Fibroblast of skin of right quadriceps (primary cell): ENCODE measurements around the gene HERC6.
"Not testable (repeated sequence)": the region's sequence is repeated elsewhere in the genome, so short reads cannot be mapped to it uniquely, and the experiment has no call there.

Experiments
- DNase-seq: peaks from one replicate; pipeline ENCODE4 v3.0.0-alpha.2; 2013

Gene HERC6

DNA sequence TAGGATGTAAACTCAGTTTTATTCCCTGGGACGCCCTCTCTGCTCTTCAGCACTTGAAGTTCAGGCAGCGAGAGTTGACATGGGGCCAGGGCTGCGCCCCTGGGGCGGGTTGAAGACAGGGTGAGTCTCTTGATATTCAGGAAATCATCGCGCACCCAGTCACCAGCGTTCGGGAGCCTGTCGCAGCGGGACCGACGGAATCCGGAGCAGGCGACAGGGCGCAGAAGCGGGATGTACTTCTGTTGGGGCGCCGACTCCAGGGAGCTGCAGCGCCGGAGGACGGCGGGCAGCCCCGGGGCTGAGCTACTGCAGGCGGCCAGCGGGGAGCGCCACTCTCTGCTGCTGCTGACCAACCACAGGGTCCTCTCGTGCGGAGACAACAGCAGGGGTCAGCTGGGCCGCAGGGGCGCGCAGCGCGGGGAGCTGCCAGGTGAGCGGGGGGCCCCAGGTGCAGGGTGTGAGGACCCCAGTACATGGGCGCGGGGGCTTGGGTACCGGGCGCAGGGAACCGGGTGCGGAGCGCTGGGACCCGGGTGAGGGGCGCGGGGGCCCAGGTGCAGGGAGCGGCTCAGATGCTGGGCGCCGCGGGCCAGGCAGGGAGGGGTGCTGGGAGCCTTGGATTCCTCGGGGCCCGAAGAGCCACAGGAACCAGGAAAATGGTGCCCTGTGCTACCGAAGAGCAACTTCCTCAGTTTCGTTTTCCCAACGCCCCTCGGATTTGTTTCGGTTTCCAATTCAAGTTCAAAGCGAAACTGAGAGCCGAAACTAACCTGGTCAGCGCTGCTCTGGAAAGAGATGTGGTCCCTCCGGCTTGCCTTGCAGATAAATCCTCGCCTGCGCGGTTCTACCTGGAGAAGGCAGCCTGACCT is at the start of gene HERC6:
Gene HERC6 (plus strand): TSS at position 162 of the 869 bp plus-strand sequence. CDS start 70 bp downstream, at position 232.
- peak; percentile 63 for DNase-seq

DNA sequence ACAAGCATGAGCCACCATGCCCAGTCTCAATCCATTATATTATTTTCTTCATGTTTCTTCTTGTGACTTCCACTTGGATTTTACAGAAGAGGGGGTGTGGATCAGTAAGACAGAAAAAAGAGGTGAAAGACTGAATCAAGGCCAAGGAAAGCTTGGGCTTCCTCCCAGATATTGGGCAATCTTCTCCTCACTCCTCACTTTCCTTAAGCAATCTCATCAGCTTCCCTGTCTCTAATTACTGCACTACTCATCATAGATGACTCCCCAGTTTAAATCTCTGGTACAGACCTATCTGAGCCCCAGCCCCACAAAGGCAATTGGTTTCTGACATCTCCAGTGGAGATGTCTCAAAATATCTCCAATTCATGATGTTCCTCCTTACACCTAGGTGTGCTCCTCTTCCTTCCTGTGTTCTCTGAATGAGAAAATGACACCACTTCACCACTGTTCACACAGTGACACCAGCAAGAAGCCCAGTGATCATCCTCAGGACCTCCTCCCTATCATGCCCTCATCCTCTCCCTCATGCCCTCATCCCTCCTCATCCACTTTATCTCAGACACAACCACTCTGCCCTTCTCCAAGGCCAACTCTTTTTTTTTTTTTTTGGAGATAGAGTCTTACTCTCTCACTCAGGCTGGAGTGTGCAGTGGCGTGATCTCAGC is 44.8 kb upstream of the HERC6 start:
- peak; percentile 24 for DNase-seq

DNA sequence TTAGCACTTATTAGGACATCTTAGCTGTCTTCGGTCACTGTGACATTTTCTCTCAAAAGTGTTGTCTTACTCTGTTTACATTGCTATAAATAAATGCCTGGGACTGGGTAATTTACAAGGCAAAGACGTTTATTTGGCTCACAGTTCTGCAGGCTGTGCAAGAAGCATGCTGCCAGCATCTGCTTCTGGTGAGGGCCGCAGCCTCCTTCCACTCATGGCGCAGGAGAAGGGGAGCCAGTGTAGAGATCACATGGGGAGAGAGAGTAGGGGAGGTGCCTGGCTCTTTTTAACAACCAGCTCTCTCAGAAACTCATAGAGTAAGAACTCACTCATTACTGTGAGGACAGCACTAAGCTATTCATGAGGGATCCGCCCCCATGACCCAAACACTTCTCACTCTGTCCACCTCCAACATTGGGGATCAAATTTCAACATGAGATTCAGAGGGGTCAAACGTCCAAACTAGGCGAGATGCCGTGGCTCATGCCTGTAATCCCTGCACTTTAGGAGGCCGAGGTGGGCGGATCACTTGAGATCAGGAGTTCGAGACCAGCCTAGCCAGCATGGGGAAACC is 43.5 kb upstream of the HERC6 start:
- no peak for DNase-seq

DNA sequence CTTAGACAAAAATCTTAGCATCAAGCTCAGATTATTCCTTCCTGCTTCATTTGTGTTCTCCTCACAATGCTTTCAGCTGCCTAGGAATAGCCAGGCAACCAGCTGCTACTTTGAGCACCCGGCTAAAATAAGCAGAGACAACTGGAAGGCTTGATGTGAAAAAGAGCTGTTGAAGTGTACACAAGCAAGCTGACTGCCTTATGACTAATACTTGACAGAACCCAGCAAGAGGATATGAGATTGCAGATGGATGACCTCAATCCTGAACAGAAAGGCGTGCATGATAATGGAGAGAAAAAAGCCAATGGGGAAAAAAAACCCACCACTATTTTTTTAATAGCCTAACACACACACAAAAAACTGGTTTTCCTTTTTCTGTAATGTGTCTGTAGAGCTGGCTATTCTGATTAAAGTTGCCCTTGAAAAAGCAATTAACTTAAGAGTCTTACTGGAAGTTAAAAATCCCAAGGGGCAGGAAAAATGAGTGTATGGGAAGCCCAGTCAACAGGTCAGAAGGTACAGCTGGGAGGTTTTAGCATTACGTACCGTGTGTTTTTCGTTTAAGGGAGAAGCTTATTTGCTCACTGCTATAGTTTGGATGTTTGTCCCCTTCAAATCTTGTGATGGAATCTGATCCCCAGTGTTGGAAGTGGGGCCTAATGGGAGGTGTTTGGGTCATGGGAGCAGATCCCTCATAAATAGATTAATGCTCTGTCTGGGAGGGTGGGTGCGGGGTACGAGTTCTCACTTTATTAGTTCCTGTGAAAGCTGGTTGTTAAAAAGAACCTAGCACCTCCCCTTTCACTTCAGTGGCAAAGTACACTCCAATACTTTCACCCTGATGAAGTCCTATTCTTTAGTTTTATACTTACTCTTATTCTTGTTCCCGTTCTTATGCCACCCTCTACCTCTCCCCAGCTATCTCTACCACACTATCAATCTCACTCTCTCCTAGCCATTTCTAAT is 37.1 kb upstream of the HERC6 start:
- DNase-seq: peak; percentile 81

DNA sequence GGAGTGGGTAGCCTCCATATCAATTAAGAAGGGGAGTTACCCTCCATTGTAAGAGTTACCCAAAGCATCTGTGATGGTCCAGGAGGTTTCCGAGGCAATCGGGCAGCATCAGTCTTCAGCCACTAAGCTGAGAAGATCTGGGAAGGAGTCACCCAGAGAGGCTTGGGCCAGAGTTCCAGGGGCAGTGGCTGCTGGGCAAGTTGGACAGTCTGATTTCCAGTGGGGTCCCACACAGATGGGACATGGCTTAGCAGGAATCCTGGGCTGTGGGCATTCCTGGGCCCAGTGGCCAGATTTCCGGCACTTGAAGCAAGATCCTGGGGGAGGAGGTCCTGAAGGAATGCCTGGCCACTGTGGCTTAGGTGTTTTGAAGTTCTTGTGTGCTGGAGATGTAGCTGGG is 31.8 kb upstream of the HERC6 start:
- DNase-seq: not testable (repeated sequence)

DNA sequence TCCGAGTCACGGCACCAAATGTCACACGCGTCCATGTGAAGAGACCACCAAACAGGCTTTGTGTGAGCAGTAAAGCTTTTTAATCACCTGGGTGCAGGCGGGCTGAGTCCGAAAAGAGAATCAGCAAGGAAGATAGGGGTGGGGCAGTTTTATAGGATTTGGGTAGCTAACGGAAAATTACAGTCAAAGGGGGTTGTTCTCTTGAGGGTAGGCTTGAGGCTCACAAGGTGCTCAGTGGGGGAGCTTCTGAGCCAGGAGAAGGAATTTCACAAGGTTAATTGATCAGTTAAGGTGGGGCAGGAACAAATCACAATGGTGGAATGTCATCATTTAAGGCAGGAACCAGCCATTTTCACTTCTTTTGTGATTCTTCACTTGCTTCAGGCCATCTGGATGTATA is 29.9 kb upstream of the HERC6 start:
- DNase-seq: not testable (repeated sequence)

DNA sequence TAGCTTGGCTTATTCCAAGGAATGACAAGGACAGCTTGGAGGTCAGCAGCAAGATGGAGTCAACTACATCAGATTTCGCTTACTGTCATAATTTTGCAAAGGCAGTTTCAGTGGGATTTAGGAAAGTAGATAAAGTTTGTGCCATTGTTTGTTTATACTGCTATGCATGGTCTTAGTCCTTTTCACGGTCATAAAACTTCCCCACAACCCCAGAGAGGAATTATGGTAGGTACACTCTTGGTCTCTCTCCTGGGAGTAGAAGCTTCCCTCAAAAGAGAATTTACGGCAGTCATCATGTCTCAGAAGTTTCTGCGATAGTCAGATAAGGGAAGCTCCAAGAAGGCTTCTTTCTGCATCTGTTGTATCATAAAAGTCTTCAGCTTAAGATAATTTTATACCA is 27.9 kb upstream of the HERC6 start:
- no peak for DNase-seq

DNA sequence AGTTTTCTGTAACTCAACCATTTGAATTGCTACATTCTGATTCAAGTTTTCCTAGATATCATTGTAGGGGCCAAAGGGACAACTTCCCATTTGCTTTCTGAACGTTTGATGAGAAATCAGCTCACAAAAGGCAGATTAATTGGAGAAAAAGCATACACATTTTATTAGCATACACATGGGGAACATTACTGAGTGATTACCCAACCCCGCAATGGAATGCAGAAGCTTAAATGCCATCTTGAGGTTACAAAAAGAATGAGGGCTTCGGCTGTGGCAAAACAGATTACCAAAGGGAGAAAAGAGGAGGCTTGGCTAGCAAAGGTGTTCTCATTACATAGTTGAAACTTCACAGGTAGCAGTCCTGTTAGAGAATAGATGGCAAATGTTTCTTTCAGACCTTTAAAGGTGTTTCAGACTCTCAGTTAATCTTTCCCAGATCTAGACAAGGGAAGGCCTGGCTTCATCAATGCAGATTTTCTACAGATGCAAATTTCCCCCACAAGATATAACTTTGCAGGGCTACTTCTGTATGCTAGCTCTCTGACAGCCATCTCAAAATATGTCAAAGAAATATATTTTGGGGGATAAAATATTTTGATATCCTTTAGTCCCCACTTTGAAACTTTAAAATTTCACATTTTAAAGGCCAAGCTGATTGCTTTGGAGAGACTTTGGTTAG is 26.5 kb upstream of the HERC6 start:
- peak; percentile 68 for DNase-seq

DNA sequence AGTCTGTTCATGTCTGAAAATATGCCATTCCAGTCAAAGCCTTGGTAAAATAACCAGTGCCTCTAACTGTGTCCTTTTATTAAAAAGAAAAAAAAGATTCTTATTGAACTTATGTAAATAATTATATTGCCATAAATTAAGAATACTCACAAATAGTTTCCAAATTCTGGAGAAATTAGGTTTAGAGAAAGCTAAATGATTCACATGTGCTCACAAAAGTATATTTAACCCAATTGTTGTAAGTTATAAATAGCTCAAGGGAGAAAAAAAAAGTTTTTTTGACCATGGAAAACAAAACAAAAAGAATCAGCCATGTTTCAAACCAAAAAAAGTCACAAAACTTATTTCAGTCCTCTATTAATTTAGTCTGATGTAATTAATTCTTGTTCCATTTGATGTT is 25.3 kb upstream of the HERC6 start:
- DNase-seq: no peak

DNA sequence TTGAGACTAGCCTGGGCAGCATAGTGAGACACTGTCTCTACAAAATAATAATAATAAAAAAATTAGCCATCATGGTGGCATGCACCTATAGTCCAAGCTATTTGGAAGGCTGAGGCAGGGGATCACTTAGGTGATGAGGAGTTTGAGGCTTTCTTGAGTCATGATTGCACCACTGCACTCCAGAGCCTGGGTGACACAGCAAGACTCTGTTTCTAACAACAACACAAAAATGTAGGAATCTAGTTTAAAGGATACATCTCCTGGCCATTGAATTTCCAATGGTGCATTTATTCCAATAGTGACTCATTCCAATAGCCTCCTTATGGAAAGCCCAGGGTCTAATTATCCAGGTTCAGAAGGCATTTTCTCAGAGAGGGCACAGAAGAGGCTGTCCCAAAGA is 21.9 kb upstream of the HERC6 start:
- DNase-seq: no peak

DNA sequence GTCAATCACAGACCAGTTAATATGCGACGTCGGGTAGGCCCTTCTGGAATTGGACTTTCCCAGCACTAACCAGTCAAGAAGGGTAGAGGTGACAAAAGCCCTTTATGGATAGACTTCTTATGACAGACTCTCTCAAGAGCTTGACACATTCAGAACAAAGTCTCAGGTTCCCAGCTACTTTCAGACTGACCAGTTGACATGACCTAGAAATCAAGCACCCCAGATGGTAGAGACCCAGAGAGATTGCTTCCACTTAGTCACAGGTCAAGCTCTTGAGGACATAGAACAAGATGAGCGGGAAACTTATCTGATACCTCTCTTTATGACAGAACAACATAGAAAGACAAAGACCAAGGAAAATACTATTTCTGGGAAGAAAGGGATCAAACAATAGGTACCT is 21.4 kb upstream of the HERC6 start:
- DNase-seq: no peak

DNA sequence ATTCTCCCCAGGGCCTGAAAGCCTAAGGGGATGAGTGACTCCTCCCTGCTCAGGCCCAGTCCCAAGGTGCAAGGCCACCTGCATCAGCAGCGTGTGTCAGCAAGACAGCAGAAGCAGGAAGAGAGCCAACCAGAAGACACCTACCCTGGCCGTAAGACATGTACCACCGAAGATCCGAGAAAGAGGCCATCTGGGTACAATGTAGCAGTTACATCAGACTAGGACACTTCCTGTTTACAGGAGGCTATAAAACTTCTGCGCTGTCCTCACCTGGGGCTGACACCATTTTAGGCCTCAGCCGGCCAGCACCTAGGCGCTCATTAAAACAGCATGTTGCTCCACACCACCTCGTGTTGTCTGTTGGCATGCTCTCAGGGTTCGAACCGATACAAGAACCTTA is 19.1 kb upstream of the HERC6 start:
- DNase-seq: no peak

DNA sequence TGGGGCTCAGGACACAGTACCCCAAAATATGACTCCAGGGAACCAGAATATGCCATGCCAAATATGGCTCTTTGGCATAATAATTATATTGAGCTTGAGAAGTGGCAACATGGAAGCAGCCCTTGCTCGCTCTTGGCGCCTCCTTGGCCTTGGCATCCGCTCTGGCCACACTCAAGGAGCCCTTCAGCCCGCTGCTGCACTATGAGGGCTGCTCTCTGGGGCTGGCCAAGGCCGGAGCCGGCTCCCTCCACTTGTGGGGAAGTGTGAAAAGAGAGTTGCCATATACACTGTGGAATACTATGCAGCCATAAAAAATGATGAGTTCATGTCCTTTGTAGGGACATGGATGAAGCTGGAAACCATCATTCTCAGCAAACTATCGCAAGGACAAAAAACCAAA is 18.4 kb upstream of the HERC6 start:
- no peak for DNase-seq

DNA sequence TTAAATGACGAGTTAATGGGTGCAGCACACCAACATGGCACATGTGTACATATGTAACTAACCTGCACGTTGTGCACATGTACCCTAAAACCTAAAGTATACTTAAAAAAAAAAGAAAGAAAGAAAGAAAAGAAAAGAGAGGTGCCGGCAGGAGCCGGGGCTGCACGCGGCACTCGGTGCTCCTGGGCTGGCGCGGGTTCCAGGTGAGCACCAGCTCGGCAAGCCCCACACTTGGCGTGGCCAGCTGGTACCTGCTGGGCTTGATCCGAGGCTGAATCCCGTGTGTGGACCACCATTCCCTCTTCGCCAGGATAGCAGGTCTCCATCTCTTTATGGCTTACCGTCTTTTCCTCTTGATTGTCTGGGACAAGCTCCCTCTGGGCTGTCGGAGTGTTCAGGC is 17.9 kb upstream of the HERC6 start:
- DNase-seq: no peak

DNA sequence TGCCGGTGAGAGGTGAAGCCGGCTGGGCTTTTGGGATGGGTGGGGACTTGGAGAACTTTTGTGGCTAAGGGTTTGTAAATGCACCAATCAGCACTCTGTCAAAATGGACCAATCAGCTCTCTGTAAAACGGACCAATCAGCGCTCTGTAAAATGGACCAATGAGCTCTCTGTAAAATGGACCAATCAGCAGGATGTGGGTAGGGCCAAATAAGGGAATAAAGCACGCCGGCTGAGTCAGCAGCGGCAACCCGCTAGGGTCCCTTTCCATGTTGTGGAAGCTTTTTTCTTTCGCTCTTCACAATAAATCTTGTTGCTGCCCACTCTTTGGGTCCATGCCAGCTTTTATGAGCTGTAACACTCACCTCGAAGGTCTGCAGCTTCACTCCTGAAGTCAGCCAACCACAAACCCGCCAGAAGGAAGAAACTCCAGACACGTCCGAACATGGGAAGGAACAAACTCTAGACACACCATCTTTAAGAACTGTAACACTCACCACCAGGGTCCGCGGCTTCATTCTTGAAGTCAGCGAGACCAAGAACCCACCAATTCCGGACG is 17.4 kb upstream of the HERC6 start:
- DNase-seq: not testable (repeated sequence)

DNA sequence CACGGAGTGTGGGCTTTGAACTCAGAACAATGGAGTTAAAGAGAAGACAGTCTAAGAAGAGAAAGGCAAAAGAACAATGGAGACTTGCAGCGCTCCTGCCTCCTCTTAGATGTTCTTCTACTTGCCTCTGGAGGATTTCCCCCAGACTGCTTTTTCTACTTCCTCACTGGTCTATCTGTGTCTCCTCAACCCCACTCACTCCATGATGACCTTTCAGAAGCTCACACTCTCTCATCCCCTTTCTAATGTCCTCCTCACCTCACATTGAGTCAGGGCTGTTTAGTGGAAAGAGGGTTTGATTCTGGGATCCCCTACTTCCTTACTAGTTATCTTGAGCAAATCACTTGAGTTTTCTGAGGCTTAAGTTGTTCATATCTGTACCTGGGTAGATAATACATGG is 12.2 kb upstream of the HERC6 start:
- DNase-seq: no peak

DNA sequence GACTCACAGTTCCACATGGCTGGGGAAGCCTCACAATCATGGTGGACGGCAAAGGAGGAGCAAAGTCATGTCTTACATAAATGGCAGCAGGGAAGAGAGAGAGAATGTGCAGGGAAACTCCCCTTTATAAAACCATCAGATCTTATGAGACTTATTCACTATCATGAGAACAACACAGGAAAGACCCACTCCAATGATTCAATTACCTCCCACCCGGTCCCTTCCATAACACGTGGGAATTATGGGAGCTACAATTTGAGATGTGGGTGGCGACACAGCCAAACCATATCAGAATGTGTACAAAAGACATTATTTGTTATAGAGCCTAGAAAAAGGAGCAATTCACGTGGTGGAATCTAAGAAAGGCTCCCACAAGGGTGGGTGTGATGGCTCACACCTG is 10.8 kb upstream of the HERC6 start:
- no peak for DNase-seq

DNA sequence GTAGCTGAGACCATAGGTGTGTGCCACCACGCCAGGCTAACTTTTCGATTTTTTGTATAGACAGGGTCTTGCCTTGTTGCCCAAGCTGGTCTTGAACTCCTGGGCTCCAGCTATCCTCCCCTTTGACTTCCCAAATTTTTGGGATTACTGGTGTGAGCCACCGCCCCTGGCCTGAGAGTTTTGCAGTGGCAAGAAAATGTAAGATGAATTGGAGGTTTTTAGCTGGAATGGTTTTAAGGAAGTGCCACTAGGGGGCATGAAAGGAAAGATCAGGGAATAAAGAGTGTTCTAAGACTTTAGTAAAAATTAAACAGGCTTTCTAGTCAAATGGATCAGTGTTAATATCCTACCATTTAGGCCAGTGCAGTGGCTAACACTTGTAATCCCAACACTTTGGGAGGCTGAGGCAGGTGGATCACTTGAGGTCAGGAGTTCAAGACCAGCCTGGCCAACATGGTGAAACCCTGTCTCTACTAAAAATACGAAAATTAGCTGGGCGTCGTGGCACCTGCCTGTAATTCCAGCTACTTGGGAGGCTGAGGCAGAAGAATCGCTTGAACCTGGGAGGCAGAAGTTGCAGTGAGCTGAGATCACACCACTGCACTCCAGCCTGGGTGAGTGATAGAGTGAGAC is 9.4 kb upstream of the HERC6 start:
- peak; percentile 32 for DNase-seq

DNA sequence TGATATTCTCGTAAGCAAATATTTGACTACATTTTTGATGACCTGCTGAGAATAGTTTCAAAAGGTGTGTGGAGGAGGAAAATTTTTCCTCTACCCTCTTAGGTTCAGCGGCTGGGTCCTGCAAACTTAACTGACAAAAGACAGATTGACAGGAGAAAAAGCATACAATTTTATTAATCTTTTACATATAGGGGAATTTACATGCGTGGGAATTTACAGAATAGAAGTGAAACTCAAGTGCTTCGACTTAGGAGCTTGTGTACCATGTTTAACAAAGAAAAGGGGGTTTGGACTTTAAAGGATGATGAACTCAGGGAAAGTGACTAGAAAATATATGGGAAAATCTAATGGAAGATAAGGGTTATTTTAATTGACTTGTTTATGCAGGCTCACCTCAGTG is 2.5 kb downstream of the HERC6 start:
- no peak for DNase-seq

DNA sequence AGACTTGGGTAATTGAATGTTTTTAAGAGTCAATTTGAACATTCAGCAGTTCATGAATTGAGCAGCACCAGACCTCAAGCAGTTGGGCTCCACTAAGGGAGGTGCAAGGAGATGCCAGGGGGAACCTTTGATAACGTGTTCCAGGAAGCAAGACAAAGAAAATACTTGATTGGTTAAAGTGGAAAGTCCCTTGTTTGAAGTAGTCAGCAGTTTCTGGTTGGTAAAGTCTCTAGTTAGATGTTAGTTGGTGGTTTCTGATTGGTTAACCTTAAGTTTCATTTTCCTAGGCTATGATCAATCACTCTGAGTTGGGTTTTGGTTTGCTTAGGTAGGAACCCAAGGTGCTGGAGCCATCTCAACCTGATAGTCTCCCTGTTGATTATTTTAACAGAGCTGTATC is 4.0 kb downstream of the HERC6 start:
- no peak for DNase-seq

DNA sequence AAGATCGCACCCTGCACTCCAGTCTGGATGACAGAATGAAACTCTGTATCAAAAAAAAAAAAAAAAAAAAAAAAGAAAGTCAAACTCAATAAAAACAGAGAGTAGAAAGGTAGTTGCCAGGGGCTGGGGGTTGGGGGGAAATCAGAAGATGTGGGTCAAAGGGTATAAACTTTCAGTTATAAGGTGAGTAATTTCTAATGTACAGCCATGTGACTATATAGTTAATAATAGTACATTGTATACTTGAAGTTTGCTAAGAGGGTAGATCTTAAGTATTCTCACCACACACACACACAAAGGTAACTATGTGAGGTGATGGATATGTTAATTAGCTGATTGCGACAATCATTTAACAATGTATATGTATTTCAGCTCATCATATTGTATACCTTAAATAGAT is 11.5 kb downstream of the HERC6 start:
- DNase-seq: no peak
